Right lung (tissue), 5 donors: ENCODE measurements around the gene HECTD1. TPM values are rescaled to one million over a fixed set of nuclear protein-coding genes. Genes with fewer than 3 reads are reported as not detected.
"Not testable (repeated sequence)": the region's sequence is repeated elsewhere in the genome, so short reads cannot be mapped to it uniquely, and the experiment has no call there.

Experiments used
- DNase-seq, 2 donors: peaks; one replicate each; pipeline ENCODE4 v3.0.0-alpha.2; 2013
- polyA plus RNA-seq, 5 donors: library from polyadenylated mRNA; unstranded; fragments of 120-200 nt; gene quantifications; one replicate each; pipeline versions ENCODE4 v1.2.1 to v1.2.3, GENCODE V29; 2013; ENCODE audit warnings: inconsistent platforms in 1 of 5, low replicate concordance in 1 of 5; ENCODE audit not compliant: insufficient read length in 5 of 5, insufficient read depth in 1 of 5

Gene HECTD1
- polyA plus RNA-seq, 5 donors = 144 to 214 (median 192) TPM

GRCh38 chr14:31229638-31230572 is 22.3 kb upstream of the HECTD1 start:
- DNase-seq = peak; percentile 74 to 76

- no peak for DNase-seq
These were observed 21.4 kb upstream of the HECTD1 start for GRCh38 chr14:31229009-31229408.

GRCh38 chr14:31228533-31228932 is 20.9 kb upstream of the HECTD1 start:
- DNase-seq = no peak

- no peak for DNase-seq
These were observed 17.2 kb upstream of the HECTD1 start for GRCh38 chr14:31224808-31225207.

GRCh38 chr14:31223331-31223730 is 15.7 kb upstream of the HECTD1 start:
- DNase-seq = no peak

GRCh38 chr14:31222834-31223233 is 15.2 kb upstream of the HECTD1 start:
- DNase-seq = no peak

GRCh38 chr14:31221266-31221665 is 13.7 kb upstream of the HECTD1 start:
- no peak for DNase-seq

GRCh38 chr14:31219169-31219568 is 11.6 kb upstream of the HECTD1 start:
- DNase-seq = no peak

- DNase-seq = no peak
These were observed 8.8 kb upstream of the HECTD1 start for GRCh38 chr14:31216359-31216758.

- DNase-seq = no peak
These were observed 5.3 kb upstream of the HECTD1 start for GRCh38 chr14:31212893-31213292.

- DNase-seq = no peak
These were observed 2.0 kb upstream of the HECTD1 start for GRCh38 chr14:31209605-31210004.

GRCh38 chr14:31208546-31209424 is 1.2 kb upstream of the HECTD1 start:
- DNase-seq = no peak

- no peak for DNase-seq
These were observed 272 bp downstream of the HECTD1 start for GRCh38 chr14:31207287-31207754.

- DNase-seq = no peak
These were observed 882 bp downstream of the HECTD1 start for GRCh38 chr14:31206536-31207286.

- no peak for DNase-seq
These were observed 1.7 kb downstream of the HECTD1 start for GRCh38 chr14:31205681-31206535.

- DNase-seq = no peak
These were observed 2.7 kb downstream of the HECTD1 start for GRCh38 chr14:31204593-31205534.

GRCh38 chr14:31203899-31204592 is 3.5 kb downstream of the HECTD1 start:
- not testable (repeated sequence) for DNase-seq

- DNase-seq = no peak
These were observed 4.2 kb downstream of the HECTD1 start for GRCh38 chr14:31203414-31203742.

- no peak for DNase-seq
These were observed 6.5 kb downstream of the HECTD1 start for GRCh38 chr14:31201111-31201510.
